GM18520 (cell line): ENCODE measurements around the gene SYTL2.
A peak's percentile ranks its signal among the peaks of the same experiment; 100 is the strongest.
"Not testable (repeated sequence)": the region's sequence is repeated elsewhere in the genome, so short reads cannot be mapped to it uniquely, and the experiment has no call there.

ENCODE experiments used
- ATAC-seq: cut with Tn5 transposase; IDR thresholded peaks from one replicate; pipeline ENCODE4 v1.9.1; 2021; ENCODE audit not compliant: unreplicated experiment

Gene SYTL2

DNA sequence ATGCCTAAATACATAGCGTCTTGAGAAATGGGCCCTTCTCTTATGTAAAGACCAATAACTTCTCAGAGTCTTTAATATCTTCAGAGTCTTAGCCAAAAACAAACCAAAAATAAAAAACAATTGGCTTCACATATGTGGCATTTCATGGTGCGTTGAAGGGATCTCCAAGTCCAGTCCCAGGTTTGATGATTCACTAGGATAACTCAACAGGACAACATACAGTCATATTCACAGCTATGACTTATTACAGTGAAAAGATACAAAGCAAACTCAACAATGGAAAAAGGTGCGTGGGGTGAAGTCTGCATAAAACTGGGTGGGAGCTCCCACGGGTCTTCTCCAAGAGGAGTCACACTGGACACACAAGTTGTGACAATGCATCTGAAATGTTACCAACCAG, 12.6 kb downstream of the SYTL2 start:
- no peak for ATAC-seq

DNA sequence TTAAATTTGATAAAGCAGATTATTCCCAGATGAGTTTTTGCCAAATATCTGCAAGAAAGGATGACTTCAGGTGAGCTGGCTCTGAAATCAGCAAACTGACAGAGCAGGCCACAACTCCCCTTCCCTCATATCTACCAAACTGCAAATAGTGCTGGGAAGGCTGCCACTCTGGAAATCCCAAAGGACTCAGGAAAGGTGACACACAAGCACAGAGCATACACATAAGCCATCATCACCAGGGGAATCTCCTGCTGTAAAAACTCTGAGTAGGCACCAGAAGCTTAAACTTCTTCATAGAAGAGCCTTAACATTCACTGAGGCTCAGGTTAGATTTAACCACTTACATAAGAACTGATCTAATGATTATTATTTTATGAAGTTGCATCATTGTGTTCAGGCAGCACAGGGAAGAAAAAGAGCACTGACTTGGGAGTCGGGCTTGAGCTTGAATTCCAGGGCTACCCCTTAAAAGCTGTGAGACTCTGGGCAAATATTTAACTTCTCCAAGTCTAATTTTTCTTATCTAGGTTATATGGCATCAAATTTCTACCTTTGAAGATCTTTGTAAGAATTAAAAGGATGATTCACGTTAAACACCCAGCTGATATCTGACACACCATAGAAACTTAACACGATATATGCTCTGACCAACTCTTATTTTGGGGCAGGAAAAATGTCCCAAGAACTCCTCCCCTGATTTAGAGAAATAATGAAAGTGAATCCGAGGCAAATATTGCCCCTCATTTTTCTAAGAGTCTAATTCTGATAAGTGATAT, 15.0 kb downstream of the SYTL2 start:
- no peak for ATAC-seq

DNA sequence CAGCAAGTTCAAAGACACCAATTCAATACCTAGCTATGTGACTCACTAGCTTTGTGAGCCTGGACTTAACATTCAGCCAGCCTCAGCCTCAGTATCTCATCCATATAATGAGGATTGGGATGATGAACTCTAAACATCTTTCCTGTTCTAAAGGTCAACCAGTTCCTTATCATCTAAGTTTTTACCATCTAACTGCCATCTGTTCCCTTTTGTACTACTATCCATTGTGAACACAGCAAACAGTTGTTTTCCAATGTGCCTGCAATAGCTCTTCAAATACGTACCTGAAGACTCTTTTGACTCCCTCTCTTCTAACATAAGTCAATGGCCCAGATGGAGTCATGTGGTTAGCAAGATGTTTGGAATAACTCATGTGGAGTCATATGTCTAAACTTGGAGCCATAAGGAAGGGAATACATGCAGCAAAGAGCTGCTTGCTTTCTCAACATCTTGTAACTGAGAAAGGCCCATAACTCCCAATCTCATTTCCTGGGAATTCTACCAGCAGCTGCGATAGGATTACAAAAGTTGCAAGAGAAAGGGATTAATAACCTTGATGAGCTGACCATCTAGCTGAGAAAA, 19.4 kb downstream of the SYTL2 start:
- ATAC-seq: no peak

DNA sequence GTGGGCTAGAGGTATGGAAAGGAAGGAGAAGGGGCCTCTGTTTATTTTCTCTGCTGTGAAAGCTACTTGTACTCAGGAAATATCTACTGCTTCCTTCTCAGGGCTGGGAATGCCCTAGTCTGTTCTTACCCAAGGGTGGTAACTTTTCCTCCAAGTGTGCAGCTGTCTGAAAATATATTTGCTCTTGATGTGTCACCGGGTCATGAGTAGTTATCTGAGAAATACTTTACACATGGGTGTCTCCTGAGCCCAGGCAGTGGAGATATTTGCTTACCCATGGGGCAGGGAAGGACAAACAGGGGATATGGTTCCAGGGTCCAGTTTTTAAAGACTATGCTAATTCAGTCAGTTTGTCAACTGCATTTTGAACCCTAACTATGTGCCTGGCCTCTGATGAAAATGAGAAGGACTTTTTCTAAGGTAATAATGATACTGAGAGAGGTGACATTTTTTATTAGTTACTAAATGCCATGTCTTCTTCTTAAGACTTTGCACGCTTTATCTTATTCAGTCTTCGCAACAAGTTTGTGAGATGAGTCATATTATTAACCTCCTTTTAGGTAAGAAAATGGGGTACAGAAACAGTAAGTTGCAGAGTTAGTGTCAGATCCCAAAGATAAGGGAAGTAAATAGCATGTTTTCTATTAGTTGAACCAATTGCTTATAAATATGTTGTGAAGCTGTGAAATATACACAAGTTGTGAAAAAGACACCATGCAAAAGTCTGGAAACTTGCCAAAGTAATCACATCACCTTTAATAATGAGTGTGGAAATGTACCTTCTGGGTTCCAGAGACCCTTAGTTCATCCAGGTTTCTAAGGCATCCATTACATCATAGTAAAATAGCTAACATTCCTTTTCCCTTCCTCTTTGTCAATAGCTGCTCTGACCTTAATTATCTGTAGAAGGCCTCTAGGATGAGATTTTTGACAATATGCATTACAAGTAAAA, 22.9 kb downstream of the SYTL2 start:
- ATAC-seq: peak; percentile 30

DNA sequence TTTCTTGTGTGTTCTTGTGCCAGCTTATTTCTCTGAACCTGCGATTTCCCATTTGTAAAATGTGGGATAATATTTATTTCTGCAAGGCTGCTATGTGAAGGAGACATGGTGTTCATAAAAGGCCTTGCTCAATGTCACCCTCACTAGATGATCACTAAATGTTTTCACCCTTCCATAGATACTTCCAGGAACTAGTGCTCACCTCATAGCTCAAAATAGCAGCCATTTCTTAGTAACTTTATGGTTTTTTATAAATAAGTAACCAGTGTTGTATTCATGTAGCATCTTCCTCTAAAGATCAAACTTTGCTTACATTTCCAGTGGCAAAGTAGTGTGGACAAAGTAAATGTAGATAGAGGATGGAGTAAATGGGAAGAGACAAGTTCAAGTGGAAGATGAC, 23.8 kb downstream of the SYTL2 start:
- no peak for ATAC-seq

DNA sequence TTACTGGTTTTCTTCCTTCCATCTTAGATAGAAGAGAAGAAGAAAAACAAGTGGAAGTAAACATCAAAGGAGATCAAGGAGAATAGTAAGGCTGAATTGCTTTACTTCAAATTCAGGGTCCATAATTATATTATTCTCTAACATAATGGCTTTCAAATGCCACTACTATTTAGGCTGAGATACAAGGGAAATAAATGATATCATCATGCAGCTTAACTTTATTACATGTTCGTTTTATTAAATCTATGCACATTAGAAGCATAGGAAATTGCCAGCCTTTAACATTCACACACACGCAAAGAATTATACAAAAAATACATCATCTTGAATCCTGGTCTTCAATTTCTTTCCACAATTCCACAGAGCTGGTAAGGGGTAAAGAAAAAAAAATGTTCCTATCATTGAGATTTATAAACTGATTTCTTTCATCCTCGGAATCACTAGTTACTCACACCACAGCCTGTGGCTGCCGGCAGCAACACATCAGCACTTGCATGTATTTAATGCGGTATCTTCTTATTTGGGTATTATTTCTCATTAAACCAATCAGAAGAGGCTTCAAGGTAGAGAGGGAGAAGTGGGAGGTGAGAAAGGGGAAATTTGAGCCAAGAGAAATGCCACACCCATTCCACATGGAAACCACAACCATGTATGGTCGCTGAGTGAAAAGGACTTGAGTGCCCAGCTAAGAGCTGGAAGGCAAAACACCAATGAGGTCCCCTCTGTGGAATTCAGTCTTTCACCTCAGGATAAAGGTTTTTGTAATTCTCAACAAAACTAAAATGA, 26.3 kb downstream of the SYTL2 start:
- ATAC-seq: no peak

DNA sequence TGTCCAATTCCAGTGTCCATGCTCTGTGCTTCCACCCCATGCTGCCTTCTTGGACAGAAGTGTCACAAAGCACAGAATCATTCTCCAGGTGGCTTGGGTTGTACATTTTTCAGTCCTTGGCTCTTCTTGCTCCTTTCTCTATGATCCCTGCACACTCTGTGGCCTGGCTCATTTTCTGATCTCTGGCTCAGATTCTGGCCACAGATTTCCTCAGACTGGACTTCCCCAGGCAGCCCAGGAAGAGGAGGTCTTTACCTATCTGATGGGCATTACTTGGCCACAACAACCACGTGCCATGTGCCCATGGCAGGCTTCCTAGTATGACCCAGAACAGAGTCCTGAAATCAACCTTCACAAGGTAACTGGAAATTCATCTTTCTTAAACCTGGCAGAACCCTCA, 27.2 kb downstream of the SYTL2 start:
- ATAC-seq: no peak

DNA sequence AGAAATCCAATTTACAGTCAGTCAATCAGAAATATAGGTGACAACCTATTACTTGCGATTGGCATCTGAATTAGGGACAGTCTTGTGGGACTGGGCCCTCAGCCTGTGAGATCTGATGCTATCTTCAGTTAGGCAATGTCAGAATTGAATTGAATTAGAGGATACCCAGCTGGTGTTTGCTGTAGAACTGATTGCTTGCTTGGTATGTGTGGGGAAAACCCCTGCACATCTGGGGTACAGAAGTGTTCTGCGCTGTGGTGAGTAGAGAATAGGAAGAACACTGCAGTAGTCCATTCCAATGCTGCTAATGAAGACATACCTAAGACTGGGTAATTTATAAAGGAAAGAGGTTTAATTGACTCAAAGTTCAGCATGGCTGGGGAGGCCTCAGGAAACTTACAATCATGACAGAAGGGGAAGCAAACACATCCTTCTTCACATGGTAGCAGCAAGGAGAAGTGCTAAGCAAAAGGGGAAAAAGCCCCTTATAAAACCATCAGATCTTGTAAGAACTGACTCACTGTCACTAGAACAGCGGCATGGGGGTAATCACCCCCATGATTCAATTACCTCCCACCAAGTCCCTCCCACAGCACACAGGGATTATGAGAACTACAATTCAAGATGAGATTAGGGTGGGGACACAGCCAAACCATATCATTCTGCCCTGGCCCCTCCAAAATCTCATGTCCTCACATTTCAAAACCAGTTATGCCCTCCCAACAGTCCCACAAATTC, 30.0 kb downstream of the SYTL2 start:
- ATAC-seq: not testable (repeated sequence)

DNA sequence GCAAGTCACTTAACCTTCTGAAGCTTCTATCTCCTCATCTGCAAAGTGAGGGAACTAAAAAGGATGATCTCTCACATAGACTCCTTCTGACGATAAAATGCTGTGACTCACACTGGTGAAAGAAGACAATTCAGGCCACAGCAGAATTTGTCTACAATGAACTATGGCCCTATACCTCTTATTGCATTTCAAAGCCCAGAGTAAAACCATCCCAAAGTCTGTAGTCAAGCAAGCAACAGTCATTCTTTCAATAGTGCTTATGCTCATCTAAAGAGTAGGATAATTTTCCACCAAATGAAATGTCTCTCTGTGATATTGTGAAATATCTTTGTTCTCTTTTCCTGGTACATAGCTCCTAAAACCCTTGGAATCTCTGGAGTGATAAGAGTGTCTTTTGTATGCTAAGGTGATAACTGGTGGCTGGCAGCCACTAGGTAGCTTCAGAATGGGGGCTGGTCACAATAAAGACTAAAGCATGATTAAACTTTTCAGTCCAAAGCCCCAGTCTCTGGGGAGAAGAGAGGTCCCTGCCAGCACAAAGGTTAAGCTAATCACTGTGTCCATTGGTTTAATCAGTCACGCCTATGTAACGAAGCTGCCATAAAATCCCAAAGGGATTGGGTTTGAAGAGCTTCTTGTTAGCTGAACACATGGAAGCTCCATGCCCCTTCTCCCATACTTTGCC, 30.8 kb downstream of the SYTL2 start:
- ATAC-seq: no peak

DNA sequence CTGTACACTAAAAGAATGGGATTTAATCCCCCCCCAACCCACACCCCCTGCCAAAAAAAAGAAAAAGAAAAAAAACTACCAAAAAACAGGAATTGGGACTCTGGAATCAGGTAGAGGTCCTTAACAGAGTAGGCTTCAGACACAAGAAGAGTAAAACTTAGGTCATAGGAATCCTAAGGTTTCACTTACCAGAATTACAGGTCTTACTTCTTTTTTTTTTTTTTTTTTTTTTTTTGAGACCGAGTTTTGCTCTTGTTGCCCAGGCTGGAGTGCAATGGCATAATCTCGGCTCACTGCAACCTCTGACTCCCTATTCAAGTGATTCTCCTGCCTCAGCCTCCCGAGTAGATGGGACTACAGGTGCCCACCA, 33.4 kb downstream of the SYTL2 start:
- ATAC-seq: not testable (repeated sequence)

DNA sequence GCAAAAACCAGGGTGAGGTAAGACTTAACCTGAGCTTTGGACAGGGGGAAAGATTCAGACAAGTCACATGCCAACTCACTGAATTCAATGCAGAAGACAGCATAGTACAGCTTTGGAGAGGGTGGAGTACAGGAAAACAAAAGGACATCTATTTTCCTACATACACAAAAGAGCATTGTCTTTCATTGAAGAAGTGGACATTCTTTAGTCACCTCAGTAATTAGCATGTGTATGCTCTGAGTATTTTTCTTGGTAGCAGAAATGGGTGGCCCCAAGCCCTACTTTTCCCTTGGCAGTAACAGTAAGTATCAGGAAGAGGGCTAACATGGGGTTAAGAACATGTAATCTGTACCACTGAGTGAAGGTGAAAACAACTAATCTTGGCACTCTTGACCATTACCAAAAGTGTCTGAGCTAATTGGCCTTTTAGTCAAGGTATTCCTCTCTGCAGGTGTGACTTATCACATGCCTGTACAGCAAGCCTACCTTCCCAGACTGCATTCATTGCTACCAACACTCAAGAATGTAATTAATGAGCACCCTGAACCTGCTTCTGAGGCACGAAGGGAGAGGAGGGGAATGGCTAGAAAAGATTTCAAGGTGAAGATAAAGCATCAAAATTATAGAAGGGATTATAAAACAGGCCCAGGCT, 33.9 kb downstream of the SYTL2 start:
- no peak for ATAC-seq

DNA sequence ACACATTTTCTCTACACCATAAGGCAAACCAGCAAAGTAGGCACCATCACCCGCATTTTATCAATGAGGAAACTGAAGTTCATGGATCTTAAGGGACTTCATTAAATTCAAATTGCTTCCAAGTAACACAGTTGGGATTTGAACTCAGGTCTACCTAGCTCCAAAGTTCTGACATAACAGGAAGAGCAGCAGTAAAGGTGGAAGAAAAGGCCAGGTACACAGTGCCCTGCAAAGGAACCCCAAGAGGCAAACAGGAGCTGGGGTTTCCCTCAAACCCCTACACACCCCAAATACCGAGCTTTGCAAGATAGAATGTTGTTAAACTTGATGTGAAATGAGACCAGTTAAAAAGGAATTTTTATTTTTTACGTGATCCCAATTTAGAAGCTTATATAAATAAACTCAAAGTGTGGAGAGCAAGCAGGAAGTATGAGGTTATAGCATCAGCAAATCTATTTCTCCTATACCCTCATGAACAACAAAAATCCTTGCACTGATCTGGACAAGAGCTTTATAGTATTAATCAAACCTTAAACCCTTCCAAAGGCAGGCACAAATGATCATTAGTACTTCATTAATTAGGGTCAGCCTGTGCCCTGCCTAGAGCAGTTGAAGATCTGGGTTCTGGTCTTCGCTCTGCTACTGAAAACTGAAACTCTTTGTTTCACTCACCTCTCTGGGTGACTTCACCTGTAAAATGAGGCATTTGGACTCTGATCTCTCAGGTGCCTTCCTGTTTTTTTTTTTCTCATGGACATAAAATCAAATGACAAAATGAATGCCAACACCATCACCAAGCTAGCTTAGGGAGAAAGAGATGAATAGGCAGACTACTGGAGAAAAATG, 36.5 kb downstream of the SYTL2 start:
- no peak for ATAC-seq

DNA sequence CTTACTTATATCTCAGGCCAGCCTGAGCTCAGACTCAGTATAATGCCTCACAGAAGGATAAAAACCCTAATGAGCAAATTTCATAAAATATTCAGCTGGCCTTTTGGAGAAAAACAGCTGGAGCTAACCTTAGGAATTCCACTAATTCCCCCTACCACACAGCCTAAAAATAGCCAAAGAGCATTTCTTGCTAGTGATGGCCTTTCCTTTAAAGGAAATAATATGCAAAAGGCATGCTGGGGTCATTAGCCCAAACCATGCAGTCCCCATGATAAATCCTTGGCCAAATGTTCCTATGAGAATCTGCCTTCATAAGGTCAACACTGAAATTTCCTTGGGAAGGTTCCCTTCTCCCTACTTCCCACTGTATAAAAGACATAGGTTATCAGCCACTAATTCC, 38.2 kb downstream of the SYTL2 start:
- no peak for ATAC-seq

DNA sequence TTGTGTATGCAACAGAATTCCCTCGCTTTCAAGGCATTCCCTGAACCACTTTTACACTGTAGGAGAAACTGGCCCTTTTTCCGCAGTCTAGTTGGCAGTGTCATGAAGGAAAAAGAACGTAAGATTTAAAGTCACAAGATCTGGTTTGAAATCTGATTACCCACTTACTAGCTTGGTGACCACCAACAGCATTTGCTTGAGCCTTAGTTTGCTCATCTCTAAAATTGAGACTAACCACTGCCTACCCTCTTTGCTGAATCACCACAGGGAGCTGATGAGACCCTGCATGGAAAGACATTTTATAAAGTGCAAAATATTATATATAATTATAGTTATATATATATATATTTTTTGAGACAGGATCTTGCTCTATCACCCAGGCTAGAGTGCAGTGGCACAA, 39.4 kb downstream of the SYTL2 start:
- ATAC-seq: no peak

DNA sequence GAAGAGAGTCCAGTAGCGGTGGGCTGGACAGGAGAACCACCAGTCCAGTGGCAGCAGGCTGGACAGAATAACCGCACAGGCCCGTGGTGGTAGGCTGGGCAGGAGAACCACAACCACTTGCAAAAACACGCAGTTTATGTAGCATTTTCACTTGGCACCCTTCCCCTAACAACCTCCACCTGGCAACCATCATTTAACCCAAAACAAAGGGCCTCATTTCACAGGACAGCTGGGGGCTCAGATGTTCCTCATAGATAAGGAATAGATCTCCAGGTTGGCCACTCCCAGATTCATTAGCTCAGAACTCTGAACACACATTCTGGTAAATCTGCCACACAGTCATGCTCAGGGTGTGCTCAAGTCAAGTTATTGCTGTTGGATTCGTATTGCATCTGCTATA, 41.2 kb downstream of the SYTL2 start:
- no peak for ATAC-seq

DNA sequence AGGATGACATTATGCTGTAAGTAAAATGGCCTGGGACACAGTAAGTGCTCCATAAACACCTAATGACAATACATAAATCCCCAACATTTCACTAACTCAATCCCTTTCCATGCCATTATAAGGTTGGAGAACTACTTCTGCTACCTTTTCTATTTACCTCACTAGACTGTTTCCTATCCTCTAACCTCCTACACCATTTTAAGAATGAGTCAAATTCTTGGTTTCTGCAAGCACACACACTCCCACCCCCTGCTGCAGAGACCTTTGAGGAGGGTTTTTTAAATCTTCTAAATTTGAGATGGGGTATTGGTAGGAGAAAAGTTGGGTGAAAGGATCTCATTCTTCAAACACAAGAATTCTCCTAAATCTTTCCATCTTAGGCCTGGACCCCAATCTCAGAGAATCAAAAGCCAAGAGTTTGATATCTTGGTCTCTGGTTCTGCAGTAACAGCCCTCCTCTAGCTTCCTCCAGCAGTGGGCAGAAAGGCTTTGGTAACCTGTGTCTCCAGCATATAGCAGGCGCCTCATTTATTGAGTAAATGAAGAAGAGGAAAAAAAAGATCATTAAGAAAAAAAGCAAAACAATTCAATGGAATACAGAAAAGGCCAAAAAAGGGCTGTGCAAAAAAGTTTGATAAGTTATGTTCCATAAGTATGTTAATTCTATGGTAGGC, 42.3 kb downstream of the SYTL2 start:
- ATAC-seq: no peak

DNA sequence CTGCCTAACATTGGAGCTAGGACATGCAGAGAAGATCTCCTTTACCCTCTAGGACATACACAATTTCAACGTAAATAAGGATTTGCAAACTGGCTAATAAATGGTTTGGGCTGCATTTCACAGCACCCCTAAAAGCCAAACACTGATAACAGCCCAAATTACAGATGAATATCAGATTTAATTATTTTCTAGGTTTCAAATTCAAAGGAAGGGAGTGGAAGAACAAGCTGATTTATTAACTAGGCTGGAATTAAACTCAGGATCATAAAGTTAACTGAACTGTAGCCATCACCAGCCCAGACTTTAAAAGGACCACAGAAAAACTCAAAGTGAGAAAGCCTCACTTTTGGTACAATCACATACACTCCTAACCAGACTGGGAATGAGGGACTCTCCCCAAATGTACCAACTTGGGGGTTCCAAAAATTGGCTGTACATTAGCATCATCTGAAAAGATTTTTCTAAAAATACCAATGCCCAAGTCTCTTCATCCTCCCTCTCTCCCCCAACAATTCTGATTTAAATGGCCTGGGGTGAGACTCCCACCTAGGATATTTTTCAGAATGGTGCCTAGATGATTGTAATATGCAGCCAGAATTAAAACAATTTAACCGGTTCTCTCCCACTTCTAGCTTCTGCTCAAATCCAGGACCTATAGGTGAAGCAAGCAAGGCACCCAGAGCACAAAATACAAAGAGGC, 43.5 kb downstream of the SYTL2 start:
- ATAC-seq: no peak
